NCI-H2227 (cell line): ENCODE measurements around the gene GLIS1.

Experiments used
- DNase-seq: peaks from one replicate; lab custom pipeline; 2025; ENCODE audit not compliant: unreplicated experiment; lab: John Stamatoyannopoulos, UW

GLIS1 gene

GRCh38 chr1:53694718-53695091 lies 44.3 kb downstream of the GLIS1 start:
- no peak for DNase-seq

GRCh38 chr1:53693773-53694717 lies 44.9 kb downstream of the GLIS1 start:
- DNase-seq, result no peak

- DNase-seq, result no peak
Measured at GRCh38 chr1:53693339-53693738, 45.6 kb downstream of the GLIS1 start.

GRCh38 chr1:53691326-53691725 lies 47.6 kb downstream of the GLIS1 start:
- no peak for DNase-seq

GRCh38 chr1:53690411-53690810 lies 48.6 kb downstream of the GLIS1 start:
- DNase-seq, result no peak

GRCh38 chr1:53689736-53690326 lies 49.1 kb downstream of the GLIS1 start:
- DNase-seq, result no peak

GRCh38 chr1:53689223-53689622 lies 49.7 kb downstream of the GLIS1 start:
- DNase-seq, result no peak

GRCh38 chr1:53688381-53689102 lies 50.4 kb downstream of the GLIS1 start:
- no peak for DNase-seq

GRCh38 chr1:53687901-53688300 lies 51.1 kb downstream of the GLIS1 start:
- no peak for DNase-seq

- DNase-seq, result no peak
Measured at GRCh38 chr1:53687426-53687825, 51.5 kb downstream of the GLIS1 start.

GRCh38 chr1:53686965-53687267 lies 52.0 kb downstream of the GLIS1 start:
- no peak for DNase-seq

GRCh38 chr1:53686091-53686964 lies 52.6 kb downstream of the GLIS1 start:
- no peak for DNase-seq

- DNase-seq, result peak; percentile 37
Measured at GRCh38 chr1:53685272-53686051, 53.5 kb downstream of the GLIS1 start.

GRCh38 chr1:53684741-53685140 lies 54.2 kb downstream of the GLIS1 start:
- DNase-seq, result no peak

- no peak for DNase-seq
Measured at GRCh38 chr1:53683986-53684740, 54.8 kb downstream of the GLIS1 start.

- no peak for DNase-seq
Measured at GRCh38 chr1:53682881-53683280, 56.1 kb downstream of the GLIS1 start.

- peak; percentile 81 for DNase-seq
Measured at GRCh38 chr1:53681977-53682685, 56.8 kb downstream of the GLIS1 start.

GRCh38 chr1:53681351-53681976 lies 57.5 kb downstream of the GLIS1 start:
- peak; percentile 64 for DNase-seq
